Vagina (tissue), 2 donors: ENCODE measurements around the gene C2orf15.

Experiments used
- CTCF ChIP-seq, 3 experiments: fragments of 450-650 bp in 2 of 3; fragments of 200-600 bp in 1 of 3; sonication (generic) in 1 of 3; IDR thresholded peaks; one replicate each; pipeline ENCODE4 v1.5.1; 2017 to 2019; ENCODE audit warnings: antibody characterized with exemption in 3 of 3, mild to moderate bottlenecking in 2 of 3, moderate library complexity in 2 of 3
- POLR2A ChIP-seq, 2 donors: fragments of 450-650 bp; IDR thresholded peaks; one replicate each; pipeline ENCODE4 v1.6.1; 2017; ENCODE audit warnings: antibody characterized with exemption in 2 of 2, mild to moderate bottlenecking in 2 of 2, moderate library complexity in 2 of 2

GRCh38 chr2:99158599-99158998 lies 17.1 kb downstream of the C2orf15 start:
- TF ChIP-seq CTCF (IDR thresholded peaks at IDR 0.05) (no peak), POLR2A (IDR thresholded peaks at IDR 0.05) (no peak)
